HAP-1 (cell line): ENCODE measurements around the gene MX1.
"Not testable (repeated sequence)": the region's sequence is repeated elsewhere in the genome, so short reads cannot be mapped to it uniquely, and the experiment has no call there.

Source experiments
- DNase-seq, 2 experiments: peaks; one replicate each; pipeline ENCODE4 v3.0.0-alpha.2; 2016 to 2020; ENCODE audit warnings: low spot score in 2 of 2
- H3K27me3 ChIP-seq: fragments of 250-450 bp; sonication (Bioruptor Pico); 2 replicates; pipeline ENCODE4 v1.5.1; 2020; ENCODE audit warnings: low read depth, mild to moderate bottlenecking, moderate library complexity
- H3K36me3 ChIP-seq: fragments of 250-450 bp; sonication (Bioruptor Pico); replicated peaks from 2 replicates; pipeline ENCODE4 v1.5.1; 2020; ENCODE audit warnings: mild to moderate bottlenecking
- H3K4me1 ChIP-seq: fragments of 250-450 bp; sonication (Bioruptor Pico); 2 replicates; pipeline ENCODE4 v1.5.1; 2020; ENCODE audit warnings: mild to moderate bottlenecking
- H3K4me3 ChIP-seq: fragments of 250-450 bp; sonication (Bioruptor Pico); 2 replicates; pipeline ENCODE4 v1.5.1; 2020; ENCODE audit warnings: mild to moderate bottlenecking, moderate library complexity
- H3K9me3 ChIP-seq: fragments of 250-450 bp; sonication (Bioruptor Pico); 2 replicates; pipeline ENCODE4 v1.5.1; 2020; ENCODE audit warnings: mild to moderate bottlenecking, moderate library complexity
- in situ Hi-C: fragments of 300-500 bp; cut with MboI; formaldehyde crosslinking; loops from 3 replicates; pipeline ENCODE4 v1.14.3; 2020; ENCODE audit warnings: low sequenced_read_pairs, inconsistent platforms, mixed read lengths

MX1 gene

DNA sequence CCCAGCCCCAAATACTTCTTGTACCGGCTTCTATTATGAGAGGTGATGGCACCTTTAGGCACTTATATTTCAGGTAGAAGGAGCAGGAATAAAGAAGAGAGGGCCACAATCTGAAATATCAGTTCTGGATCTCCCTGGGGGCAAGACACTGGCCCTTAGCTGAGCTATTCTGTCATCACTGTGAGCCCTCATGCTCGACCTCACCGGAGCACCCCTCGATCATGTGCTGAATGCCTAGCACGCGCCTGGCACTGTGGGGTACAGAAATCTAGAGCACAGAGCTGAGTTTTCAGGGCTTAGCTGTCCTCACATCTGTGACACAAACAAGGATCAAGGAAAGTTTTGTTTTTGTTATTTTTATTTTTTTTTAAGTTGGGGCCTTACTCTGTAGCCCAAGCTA is 7.6 kb upstream of the MX1 start:
- in situ Hi-C loops, result no loop called here
- Histone ChIP-seq H3K36me3 (no peaks in the 10 kb centered on the region), H3K27me3 (no peaks in the 10 kb centered on the region), H3K4me3 (no peak overlapping the region), H3K9me3 (no peaks in the 10 kb centered on the region; the same call in 1 of the 2 replicates), H3K4me1 (no peaks in the 10 kb centered on the region)
- no peak for DNase-seq

DNA sequence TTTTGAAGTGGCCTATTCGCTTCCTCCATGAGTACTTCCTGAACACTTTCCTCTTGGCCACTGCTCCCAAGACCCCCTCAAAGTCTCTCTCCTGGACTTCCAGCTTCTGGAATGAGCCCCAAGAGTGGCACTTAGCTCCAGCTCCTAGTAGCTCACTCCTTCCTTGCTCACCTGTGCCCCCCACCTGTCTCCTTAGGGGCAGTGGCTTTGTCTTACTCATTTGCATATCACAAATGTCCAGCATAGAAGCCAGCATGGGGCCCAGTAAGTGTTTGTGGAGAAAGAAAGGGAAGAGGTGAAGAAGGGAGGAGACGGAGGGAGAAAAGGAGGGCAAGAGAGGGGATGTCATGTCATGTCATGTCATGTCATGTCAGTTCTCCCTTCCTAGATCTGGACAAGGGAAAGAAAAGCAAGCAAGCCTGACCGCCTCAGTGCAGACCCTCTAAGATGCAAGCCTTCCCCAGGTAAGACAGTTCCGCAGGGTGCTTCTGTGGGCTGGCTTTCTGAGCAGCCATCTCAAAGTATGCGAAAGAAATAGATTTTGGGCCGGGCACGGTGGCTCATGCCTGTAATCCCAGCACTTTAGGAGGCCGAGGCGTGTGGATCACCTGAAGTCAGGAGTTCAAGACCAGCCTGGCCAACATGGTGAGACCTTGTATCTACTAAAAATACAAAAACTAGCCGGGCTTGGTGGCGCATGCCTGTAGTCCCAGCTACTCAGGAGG is 6.9 kb upstream of the MX1 start:
- Histone ChIP-seq H3K9me3 (no peaks in the 10 kb centered on the region; the same call in 1 of the 2 replicates), H3K27me3 (no peaks in the 10 kb centered on the region), H3K4me3 (no peak overlapping the region), H3K36me3 (no peaks in the 10 kb centered on the region), H3K4me1 (no peaks in the 10 kb centered on the region)
- in situ Hi-C loops, result no loop called here
- no peak for DNase-seq

GRCh38 chr21:41419921-41420862 is 5.8 kb upstream of the MX1 start:
- peak in 1 of 2 experiments; percentile 48 for DNase-seq
- Histone ChIP-seq H3K4me3 (peak overlapping the region; percentile 18), H3K36me3 (no peaks in the 10 kb centered on the region), H3K27me3 (no peaks in the 10 kb centered on the region), H3K4me1 (no peaks in the 10 kb centered on the region), H3K9me3 (no peaks in the 10 kb centered on the region; the same call in 1 of the 2 replicates)
- in situ Hi-C loops, result no loop called here

- H3K36me3 ChIP-seq, H3K27me3 ChIP-seq, H3K4me1 ChIP-seq, DNase-seq, in situ Hi-C loops, H3K9me3 ChIP-seq, H3K4me3 ChIP-seq: not testable (repeated sequence)
Measured at GRCh38 chr21:41420998-41421397, 5.0 kb upstream of the MX1 start.

DNA sequence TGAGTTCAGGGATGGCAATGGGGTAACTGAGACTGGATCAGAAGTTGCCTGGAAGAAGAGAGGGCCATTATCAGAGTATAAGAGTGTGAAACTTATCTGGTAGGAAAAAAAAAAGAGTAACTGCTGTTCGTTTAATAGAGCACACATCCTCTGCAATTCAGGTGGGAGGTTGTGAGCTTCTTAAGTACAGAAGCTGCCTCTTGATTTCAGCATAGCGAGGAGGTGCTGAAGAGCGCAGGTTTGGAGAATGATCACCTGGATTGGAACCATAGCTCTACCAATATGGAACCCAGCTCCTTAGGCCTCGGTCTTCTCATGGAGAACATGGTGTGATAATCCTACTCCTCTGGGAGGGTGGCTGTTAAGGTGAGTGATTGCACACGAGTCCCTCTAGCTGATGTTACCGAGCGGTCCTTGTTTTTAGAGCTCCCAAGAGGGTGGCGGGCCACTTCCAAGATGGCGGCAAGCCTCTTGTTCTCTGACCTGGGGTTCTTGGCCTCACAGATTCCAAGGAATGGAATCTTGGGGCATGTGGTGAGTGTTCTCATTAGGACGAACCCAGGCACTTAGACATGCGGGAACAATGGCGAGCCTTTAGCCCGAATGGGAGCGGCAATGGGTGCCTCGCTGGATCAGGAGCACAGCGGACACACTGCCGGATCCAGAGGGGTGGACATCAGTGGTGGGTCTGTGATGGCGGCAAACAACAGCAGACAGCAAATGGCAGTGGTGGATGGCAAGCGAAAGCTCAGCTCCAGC is 3.3 kb upstream of the MX1 start:
- Histone ChIP-seq H3K9me3 (no peaks in the 10 kb centered on the region; the same call in 1 of the 2 replicates), H3K36me3 (no peaks in the 10 kb centered on the region), H3K4me1 (no peaks in the 10 kb centered on the region), H3K27me3 (no peaks in the 10 kb centered on the region), H3K4me3 (no peak overlapping the region)
- in situ Hi-C loops, result no loop called here
- no peak for DNase-seq

DNA sequence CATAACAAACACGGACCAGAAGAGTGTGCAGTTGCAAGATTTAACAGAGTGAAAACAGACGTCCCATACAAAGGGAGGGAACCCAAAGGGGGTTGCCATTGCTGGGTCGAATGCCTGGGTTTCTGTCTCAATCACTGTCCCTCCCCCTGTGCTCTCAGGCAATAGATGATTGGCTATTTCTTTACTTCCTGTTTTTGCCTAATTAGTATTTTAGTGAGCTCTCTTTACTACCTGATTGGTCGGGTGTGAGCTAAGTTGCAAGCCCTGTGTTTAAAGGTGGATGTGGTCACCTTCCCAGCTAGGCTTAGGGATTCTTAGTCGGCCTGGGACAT is 2.8 kb upstream of the MX1 start:
- H3K4me1 ChIP-seq, DNase-seq, H3K9me3 ChIP-seq, H3K36me3 ChIP-seq, H3K4me3 ChIP-seq, H3K27me3 ChIP-seq, in situ Hi-C loops: not testable (repeated sequence)

DNA sequence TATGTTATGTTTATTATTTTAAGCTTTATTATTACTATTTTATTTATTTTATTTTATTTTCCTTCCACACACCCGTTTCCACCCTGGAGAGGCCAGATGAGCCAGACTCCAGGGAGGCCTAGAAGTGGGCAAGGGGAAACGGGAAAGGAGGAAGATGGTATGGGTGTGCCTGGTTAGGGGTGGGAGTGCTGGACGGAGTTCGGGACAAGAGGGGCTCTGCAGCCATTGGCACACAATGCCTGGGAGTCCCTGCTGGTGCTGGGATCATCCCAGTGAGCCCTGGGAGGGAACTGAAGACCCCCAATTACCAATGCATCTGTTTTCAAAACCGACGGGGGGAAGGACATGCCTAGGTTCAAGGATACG is 468 bp upstream of the MX1 start:
- no peak for DNase-seq
- Histone ChIP-seq H3K4me1 (no peaks in the 10 kb centered on the region), H3K9me3 (no peaks in the 10 kb centered on the region; the same call in 1 of the 2 replicates), H3K4me3 (no peak overlapping the region), H3K27me3 (no peaks in the 10 kb centered on the region), H3K36me3 (no peaks in the 10 kb centered on the region)
- in situ Hi-C loops, result no loop called here

DNA sequence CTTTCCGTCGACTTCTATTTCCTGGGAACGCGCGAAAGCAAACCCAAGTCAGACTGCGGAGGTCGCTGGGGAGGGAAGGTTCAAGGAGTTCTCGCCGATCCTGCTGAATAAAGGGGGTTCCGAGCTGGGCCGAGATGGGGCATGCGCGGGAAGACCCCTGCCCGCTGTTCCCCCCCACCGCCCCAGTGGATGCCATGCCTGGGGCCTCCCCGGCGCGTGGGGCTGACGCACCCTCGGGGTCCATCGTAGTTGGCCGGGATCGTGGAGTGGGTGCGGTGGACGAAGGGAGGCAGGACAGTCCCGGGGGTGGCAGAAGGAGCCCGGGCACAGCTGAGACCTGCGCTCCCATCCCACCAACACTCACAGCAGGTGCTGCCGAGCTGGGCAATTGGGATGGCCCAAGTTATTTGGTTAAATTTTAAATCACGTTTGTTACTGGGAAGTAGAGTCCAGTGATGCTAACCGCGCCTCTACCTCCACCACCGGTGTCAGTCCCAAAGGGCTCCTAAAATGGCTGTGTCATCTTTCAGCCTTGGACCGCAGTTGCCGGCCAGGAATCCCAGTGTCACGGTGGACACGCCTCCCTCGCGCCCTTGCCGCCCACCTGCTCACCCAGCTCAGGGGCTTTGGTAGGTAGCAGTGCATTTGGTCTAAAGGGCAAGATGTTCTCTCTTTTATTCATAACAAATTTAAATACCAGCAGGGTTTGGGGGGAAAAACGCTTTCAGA is 801 bp downstream of the MX1 start:
- in situ Hi-C loops, result no loop called here
- Histone ChIP-seq H3K4me1 (no peaks in the 10 kb centered on the region), H3K27me3 (no peaks in the 10 kb centered on the region), H3K36me3 (no peaks in the 10 kb centered on the region), H3K9me3 (no peaks in the 10 kb centered on the region; the same call in 1 of the 2 replicates), H3K4me3 (no peak overlapping the region)
- DNase-seq, result no peak

- no peak for DNase-seq
- Histone ChIP-seq H3K4me3 (no peak overlapping the region), H3K27me3 (no peaks in the 10 kb centered on the region), H3K4me1 (no peaks in the 10 kb centered on the region), H3K9me3 (no peaks in the 10 kb centered on the region; the same call in 1 of the 2 replicates), H3K36me3 (no peaks in the 10 kb centered on the region)
- in situ Hi-C loops, result no loop called here
Measured at GRCh38 chr21:41427556-41427955, 1.5 kb downstream of the MX1 start.

DNA sequence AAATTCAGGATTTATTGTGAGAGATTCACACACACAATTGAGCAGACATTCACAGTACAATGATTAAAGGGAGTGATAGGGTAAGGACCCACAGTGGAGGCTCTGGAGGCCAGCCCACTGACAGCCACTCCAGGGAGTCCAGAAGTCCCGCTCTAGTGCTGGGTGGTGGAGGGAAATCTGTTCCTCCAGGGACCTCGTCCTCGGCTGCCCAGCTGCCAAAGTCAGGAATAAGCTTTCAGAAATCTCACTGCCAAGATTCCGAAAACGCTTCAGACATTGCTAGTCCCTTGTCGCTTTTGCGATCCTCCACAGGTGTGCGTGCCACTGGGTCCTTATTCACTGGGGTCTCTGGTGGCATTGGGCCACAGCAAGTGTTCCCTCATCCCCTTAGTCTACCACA is 2.3 kb downstream of the MX1 start:
- Histone ChIP-seq H3K9me3 (no peaks in the 10 kb centered on the region; the same call in 1 of the 2 replicates), H3K36me3 (no peaks in the 10 kb centered on the region), H3K4me1 (no peaks in the 10 kb centered on the region), H3K27me3 (no peaks in the 10 kb centered on the region), H3K4me3 (no peak overlapping the region)
- in situ Hi-C loops, result no loop called here
- no peak for DNase-seq

DNA sequence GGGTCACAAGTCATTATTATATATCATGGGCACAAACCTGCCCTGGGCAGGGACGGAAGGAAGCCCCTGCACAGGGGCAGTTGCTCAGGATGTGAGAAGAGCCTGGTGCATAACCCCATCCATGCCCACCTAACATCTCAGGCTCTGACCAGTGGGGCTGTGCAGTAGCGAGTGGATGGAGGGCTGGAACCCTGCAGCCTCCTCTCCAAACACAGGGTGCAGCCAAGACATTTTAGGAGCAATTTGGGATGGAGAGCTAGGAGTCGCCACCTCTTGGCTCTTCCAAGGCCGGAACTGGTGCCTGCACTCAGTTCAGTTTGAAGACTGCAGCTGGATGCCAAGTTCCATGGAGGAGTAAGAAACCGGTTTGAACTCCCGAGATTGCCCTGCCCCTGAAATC is 2.8 kb downstream of the MX1 start:
- no peak for DNase-seq
- Histone ChIP-seq H3K9me3 (no peaks in the 10 kb centered on the region; the same call in 1 of the 2 replicates), H3K36me3 (no peaks in the 10 kb centered on the region), H3K4me3 (no peak overlapping the region), H3K4me1 (no peaks in the 10 kb centered on the region), H3K27me3 (no peaks in the 10 kb centered on the region)
- in situ Hi-C loops, result no loop called here

- H3K9me3 ChIP-seq, result no peaks in the 10 kb centered on the region
- H3K4me1 ChIP-seq, result no peaks in the 10 kb centered on the region
- no peaks in the 10 kb centered on the region for H3K27me3 ChIP-seq
- no peak for DNase-seq
- no peak overlapping the region for H3K4me3 ChIP-seq
- in situ Hi-C loops, result no loop called here
- H3K36me3 ChIP-seq, result no peaks in the 10 kb centered on the region
Measured at GRCh38 chr21:41429305-41429704, 3.3 kb downstream of the MX1 start.

- Histone ChIP-seq H3K36me3 (no peaks in the 10 kb centered on the region), H3K27me3 (no peaks in the 10 kb centered on the region), H3K4me3 (no peak overlapping the region), H3K9me3 (peaks cover 2% of the 10 kb centered on the region; the same call in 1 of the 2 replicates), H3K4me1 (no peaks in the 10 kb centered on the region)
- no peak for DNase-seq
- in situ Hi-C loops, result no loop called here
Measured at GRCh38 chr21:41429925-41430491, 4.0 kb downstream of the MX1 start.
